Stimulated activated CD8-positive, alpha-beta memory T cell treated with anti-CD3 and anti-CD28 coated beads, Interleukin-7, amount 100 ng/mL, for 24 hours (primary cell): ENCODE results near the gene UBR2.

ENCODE experiments used
- DNase-seq: peaks from one replicate; pipeline ENCODE4 v3.0.0-alpha.2; 2020; ENCODE audit warnings: low read depth

The UBR2 gene

DNA sequence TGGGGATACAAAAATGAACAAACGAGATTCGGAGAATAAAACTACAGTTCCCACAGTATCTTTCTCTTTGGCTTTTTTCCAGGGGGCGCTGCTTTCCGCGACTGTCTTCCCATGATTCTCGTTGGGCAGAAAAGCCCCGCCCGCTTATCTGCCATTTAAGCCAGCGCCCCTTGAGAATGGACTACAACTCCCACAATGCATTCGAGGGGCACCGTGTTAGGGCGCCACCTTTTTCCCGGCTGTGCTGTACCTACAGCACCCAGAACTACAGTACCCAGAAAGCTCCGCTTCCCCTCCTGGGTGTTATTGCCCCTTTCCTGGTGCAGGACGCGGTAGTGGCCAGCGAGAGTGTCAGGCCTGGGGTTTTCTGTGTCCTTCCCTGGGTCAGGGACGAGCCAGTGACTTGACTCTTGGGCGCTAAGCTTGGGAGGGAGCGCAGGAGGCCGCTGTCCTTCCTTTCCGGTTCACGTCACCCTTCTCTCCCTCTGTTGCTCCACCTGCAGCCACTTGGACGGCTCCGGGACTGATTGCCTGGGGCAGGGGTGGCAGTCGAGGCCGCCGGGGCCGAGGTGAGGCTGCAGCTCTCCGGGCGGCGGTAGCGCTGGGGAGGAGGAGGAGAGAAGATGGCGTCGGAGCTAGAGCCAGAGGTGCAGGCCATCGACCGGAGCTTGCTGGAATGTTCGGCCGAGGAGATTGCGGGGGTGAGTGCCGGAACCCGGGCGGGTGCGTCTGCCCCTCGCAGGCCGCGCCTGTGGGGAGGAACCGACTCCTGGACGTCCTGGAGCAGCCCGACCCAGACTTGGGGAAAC lies at the start of gene UBR2:
Gene UBR2, plus strand, starts transcription at position 333 of the 809 bp plus-strand sequence. Its CDS starts 291 bp downstream, at position 624.
- peak; percentile 82 for DNase-seq

DNA sequence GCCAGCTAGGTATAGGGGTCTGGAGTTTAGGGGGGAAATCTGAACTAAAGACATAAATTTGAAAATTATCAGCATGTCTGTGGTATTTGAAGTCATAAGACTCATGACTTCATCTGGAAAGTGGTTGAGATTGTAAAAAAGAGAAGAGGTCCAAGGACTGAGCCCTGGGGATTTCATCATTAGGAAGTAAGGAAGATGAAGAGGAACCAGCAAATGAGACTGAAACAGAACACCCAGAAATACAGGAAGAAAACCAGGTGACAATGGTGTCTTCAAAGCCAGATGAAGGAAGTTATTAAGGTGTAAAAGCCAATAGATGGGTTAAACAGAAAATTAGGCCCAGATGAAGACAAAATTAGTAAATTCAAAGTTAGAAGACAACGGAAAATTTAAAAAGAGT lies 49.1 kb upstream of the UBR2 start:
- no peak for DNase-seq

DNA sequence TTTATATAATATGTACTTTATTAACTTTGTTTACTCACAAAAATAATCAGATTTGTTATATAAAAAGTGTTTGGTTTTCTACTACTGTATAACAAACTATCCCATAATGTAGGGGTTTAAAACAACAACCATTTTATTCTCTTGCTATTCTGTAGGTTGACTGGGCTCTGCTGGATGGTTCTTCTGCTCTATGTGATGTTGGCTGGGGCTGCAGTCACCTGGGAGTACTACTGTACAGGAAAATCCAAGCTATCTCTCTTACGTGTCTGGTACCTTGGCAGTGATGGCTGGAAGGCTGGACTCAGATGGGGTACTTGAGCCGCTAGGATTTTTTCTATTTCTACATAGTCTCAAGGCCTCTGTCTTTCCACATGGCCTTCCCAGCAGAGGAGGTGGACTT lies 44.0 kb upstream of the UBR2 start:
- no peak for DNase-seq

DNA sequence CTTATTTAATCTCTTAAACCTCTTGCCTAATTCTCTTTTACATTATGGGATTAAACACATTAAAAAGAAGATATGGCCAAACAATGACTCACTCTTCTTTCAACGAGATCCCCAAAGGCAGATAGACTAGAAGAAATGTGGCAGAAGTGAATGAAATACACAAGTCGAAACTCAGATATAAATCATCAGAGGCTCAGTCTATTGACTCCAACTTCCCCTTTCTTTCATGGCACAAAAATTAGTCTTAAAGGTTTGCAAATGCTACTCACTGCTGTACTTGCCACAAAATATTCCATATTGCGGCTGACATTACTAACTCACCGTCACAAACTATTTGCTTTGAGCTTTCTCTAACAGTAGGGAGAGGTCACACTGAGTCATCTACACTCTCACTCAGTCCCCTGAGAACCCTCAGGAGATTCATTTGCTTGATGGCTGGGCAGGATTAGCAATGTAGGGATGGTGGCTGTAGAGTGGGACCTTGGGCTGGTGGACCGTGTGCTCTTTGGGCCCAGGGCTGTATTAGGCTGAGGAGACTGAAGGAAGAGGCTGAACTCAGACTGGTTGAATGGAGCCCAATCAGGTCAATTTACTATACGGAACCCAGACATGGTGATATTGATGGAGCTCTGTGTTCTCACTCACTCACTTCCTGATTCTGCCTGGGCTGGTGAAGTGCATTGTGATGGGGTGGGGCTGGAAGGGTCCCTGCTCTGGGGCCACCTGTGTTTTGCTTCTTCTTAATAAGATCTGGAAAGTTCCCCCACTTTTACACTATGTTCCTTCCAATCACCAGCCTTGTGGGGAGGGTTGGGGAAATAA lies 42.8 kb upstream of the UBR2 start:
- DNase-seq = no peak

DNA sequence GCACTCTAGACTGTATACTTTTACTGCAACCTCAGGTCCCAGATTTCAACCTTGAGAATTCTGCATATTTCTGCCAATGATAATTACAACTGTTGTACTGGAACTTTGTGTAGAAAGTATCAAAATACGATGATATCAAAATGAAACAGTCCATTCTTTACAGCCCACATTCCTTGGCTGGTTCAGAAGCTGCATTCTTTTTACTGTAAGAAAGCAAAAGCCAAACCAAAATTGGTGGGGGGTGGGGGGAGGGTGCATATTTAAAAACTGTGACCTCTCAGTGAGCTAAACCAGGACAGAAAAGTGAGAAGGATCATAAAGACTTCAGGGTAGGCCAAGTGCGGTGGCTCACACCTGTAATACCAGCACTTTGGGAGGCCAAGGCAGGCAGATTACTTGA lies 41.8 kb upstream of the UBR2 start:
- no peak for DNase-seq

DNA sequence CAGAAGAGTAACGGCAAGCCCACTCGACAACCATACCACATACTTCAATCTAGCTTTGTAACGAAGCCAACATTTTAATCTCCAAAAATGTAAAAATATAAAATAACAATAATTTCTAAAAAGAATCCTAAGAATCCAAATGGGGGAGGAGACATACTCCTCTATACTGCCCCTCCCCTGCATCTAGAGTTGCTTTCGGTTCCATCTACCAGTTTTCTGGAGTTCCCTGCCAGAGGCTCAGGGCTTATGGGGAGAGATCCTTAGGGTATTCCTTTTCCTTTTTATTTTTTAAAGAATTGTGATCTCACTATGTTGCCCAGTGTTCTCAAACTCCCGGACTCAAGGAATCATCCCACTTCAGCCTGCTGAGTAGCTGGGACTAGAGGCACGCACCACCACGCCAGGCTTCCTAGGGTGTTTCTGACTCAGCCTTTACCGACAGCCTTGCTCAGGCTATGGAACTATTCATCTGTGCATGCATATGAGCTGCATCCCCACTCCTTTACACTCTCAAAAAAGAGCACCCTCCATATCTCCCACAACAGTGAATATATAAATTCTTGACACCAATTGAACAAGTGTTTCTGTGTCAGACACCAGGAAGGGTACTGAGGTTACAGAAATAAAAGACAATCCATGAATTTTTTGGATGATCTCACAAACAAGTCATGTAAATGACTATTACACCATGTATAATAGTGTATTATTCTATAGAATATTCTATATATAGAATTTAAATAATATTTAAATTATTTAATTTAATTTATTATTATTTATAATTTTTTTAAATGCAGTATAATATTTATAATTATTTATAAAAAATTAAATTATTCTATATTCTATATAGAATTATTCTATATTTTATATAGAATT lies 40.7 kb upstream of the UBR2 start:
- DNase-seq = no peak

DNA sequence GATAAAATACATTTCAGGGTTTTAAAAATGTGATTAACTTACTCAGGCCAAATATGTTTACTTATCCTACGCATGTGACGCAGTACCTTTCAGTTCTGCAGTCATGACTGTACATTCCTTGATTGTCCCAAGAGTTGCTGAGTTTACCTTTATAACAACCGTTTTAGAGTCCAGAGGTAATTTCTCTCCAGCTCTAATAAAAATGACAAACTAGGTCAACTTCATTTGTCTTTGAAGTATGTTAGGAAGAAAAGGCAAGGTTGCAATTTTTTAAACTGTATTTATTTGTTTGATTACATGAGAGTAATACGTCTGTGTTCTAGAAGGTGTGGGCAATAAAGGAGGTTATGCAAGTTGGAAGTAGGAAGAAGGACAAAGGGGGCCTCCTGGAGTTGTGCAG lies 38.6 kb upstream of the UBR2 start:
- no peak for DNase-seq

DNA sequence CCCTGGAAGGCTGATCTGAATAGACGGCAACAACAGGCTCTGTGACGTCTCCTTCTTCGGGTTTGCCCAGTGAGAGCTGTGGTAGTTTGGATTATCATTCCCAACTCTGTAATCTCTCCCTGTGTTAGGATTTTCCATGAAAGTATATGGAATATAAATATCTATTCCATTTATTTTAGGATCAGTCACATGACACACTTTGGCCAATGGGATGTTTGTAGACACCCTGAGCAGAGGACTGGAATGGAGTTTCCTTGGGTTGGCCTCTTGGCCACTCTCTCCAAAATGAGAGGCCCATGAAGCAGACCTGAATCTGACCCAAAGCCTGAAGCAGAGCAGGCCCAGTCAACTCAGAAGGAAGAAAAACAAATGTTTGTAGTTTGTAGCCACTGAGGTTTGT lies 37.2 kb upstream of the UBR2 start:
- DNase-seq = no peak

DNA sequence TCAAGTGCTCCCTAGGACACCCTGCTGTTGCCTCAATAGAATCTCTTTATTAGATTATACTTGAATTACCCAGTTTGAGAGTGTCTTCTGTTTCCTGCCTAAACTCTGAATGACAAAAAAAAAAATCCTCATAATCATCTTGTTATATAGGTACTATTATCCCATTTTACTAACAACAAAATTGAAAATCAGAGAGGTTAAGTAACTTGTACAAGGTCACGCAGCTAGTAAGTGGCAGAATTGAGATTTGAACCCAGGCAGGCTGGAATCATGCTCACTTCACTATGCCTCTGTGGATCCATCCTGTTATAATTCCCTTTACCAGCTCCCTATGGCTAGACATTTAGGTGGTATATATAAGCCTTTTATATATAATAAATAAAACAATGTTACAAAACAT lies 36.6 kb upstream of the UBR2 start:
- no peak for DNase-seq

DNA sequence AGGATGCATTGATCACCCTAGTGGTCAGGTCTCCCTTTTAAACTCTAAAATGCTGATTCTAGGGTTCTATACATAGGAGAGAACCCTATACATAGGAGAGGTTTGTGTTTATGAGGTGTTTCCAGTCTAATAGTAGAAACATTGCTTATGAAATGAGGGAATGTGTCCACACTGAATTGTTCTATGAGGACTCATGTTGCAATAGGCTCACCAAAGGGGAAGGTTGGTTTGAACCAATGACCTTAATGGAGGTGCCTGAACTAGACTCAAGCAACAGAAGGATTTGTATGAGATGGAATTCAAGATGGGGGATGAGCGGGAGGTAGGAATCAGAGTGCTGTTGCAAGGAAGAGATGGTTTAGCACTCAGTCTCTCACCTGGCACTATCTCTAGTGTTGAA lies 33.5 kb upstream of the UBR2 start:
- DNase-seq = no peak

DNA sequence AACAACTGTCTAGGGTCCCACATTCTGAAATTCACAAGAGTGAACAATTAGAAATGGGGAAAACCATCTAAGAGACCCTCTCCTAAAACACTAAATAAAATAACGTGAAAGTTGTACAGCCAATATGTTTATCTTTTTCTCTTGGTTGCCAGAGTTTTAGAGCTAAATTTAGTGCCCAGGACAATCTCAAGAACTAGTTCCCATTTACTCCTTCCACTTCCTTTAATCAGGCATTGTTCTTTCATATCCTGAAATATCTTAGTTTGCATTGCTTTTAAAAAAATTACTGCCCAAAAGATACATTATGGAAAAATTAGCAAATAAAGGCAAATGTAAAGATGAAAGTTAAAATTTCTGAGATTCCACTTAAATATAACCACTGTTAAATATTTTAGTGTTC lies 33.1 kb upstream of the UBR2 start:
- no peak for DNase-seq

DNA sequence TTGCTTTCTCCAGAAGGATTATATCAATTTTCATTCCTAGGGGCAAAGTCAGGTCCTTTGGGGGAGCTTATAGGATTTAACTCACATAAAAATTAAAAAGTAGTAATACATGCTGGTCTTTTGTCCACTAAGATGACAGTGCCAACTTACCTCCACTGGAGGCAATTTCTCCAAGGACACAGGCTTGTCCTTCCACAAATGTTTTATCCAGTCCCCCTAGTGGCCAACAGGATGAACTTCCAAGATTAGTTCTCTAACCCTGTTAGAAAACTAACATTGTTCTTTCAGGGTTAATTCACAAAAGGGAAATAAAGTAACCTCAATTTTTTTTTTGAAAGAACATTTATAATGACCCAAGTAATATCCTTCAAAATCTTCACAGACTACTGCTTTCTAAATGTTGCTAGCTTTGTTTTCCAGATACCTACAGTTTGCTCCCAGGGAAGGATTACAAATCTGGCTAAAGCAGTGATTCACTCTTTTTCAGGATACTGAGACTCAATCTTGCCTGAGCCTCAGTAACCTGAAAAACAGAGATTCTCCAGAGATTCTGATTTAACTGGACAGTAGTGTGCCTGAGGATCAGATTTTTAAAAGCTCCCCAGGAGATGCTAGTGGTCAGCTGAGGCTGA lies 31.7 kb upstream of the UBR2 start:
- DNase-seq = no peak

DNA sequence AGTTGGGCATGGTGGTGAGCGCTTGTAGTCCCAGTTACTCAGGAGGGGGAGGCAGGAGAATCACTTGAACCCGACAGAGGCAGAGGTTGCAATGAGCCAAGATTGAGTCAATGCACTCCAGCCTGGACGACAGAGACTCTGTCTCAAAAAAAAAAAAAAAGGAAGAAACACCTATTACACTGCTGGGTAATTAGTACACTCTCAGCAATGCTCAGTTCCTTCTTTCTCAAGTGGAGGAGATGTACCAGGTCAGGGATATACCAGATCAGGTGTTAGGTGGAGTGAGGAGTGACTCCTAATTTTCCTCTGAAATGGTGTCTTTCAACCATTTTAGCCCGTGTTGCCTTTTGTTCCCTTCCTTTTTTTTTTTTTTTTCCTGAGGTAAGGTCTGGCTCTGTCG lies 30.0 kb upstream of the UBR2 start:
- no peak for DNase-seq

DNA sequence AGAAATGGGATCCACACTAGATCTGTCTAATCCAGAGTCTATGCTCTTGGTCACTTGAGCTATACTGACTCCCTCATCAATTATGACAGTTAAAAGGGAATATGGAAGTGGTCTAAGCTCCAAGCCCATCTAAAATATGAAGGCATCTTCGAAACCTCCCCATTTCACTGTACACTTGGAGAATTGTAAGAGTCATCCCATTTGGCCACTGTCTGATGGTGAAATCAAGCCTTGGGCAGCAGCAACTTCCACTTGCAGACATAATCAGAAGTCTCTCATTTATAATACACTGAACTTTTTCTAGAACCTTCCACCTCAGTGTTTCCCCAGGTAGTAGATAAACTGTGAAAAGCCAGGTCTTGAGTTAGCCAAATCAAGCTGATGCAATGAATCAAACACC lies 26.3 kb upstream of the UBR2 start:
- no peak for DNase-seq

DNA sequence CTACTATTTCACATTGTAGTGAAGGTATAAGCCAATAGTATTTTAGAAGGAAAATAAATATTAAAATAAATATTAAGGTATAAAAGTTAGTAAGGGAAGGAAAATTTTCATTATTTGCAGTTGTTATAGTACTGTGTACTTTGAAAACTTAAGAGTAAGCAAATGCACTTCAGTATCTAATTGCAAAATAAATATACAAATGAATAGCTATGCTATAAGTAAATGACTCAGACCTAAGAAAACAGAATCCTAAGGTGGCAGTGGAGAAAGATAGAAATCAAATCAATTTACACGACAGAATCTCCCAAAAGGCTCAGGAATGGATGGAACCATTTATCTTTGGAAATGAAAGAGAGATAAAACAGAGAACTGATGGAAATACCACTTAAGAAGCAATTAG lies 24.7 kb upstream of the UBR2 start:
- DNase-seq = no peak

DNA sequence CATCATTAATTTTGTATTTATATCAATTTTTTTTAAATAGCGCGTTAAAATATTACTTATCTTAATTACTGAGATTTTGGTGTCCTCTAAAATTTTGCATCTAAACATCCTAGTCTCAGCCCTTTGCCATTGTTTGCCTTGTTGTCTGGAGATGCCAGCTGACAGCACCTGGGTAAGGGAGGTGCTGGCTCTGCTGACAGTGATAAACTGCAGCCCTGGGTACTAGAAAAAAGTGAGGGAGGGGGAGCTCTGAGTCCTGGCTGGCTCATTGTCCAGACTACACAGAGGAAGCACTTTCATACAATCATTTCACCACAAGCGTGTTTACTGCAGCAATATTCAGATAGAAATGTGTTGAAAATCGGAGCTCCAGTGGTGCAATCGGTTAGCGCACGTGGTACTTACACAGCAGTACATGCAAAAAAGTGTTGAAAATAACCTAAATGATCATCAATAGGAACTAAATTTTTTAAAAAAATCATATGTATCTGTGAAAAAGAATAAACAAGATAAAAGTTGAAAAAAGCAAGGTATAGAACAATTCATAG lies 18.5 kb upstream of the UBR2 start:
- DNase-seq = no peak

DNA sequence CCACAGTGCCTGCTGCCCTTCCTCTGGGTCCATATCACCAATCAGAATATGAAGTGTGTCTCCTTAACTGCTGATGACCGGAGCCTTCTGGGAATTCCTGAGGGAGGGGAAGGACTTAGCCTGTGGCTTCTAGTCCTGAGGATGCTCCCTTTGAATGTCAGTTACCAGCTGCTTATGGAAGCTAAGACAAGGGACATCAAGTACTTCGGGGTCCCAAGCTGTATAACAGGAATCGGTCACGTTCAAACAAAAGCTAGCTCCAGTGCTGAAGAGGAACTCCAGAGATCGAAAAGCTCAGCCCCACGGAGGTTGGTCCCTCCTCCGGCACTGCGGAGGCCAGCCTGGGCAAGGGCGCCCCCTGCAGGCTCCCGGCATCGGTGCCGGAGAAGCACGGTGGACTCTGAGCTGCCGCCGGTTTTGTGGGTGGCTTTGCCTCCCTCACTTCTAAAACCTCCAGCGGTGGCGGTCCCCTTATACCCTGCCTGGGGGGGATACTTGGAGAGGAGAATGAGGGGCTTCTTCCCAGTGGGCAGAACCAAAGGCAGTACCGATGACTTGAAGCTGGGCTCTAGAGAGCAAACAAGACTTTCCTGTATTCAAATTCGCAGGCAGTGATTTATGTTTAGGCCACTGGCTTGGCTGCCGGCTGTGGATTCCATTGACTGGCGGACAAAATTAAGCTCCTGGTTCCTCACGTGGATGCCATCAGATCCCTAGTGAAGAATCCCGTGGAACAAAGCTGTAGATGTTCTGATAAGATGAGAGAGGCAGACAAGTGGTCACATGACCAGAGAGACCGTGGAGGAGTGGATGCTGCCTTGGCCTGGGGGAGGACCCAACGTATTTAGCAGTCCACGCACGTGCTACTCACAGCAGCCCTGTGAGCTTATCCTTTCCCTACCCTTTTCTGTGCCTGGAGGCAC lies 16.2 kb upstream of the UBR2 start:
- DNase-seq = peak; percentile 80

DNA sequence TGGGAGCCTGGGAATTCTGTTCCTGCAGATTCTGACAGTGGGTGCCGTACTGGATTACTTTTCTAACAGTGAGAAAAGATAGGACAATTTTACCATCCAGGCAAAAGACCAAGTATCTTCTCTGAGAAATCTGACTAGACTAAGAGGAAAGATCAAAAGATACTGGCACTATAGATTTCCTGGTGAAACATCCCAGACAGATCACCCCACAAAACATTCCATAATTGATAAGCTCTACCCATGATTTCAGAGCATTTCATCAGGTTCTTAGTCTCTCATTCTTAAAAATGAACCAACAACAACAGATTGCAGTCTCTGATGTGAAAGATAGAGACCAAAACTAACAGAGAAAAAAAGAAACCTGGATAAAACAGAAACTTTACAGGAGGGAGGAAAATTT lies 13.6 kb upstream of the UBR2 start:
- no peak for DNase-seq

DNA sequence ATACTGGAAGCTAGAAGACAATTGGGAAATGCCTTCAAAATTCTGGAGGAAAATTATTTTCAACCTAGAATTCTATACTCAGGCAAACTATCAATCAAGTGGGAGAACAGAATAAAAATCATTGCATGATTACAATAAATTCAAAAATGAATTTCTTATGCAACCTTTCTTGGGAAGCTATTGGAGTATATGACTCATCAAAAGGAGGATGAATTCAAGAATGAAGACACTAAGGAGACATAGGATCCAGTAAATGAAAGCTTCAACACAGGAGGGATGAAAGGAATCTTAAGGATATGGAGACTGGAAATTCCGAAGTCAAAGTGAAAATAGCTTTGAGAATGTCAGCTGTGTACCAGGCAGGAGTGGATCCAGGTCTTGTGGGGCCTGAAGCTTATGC lies 12.6 kb upstream of the UBR2 start:
- DNase-seq = no peak

DNA sequence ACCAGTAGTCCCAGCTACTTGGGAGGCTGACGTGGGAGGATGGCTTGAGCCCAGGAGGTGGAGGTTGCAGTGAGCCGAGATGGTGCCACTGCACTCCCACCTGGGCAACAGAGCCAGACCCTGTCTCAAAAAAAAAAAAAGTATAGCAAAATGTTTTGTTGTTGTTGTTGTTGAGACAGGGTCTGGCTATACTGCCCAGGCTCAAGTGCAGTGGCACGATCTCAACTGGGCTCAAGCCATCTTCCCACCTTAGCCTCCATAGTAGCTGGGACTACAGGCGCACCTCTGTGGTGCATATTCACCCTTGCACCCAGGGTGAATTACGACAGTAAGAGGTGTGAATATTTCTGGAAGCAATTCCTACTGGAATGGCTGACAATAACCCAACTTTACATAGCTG lies 11.4 kb upstream of the UBR2 start:
- DNase-seq = no peak
